Measurements from ENCODE around the gene RANBP17.

DNA sequence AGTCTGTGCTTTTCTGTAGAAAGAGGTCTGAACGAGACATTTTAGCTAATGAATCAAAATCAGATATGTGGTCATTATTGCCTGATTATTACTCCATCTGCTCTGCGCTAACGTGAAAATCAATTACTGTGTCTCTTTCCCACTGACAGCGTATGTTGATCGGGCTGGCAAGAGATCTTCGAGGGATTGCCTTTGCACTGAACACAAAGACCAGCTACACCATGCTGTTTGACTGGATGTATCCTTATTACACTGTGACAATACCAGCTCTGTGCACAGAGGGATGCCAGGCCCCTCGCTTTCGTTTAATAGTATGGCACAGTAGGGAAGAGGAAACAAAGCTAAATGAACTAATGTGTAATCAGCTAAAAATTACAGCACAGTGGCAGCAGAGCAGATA lies 343.6 kb downstream of the RANBP17 start:
- TF ChIP-seq POLR2A (conservative IDR thresholded peaks at IDR 0.05) (no peak), ZNF695 (CRISPR knock-in tag; IDR thresholded peaks at IDR 0.05) (no peak), ARNT (IDR thresholded peaks at IDR 0.05) (no peak), ARHGAP35 (IDR thresholded peaks at IDR 0.05; ENCODE audit: partially characterized antibody) (no peak), DNMT1 (IDR thresholded peaks at IDR 0.05) (no peak), ZNF830 (CRISPR knock-in tag; IDR thresholded peaks at IDR 0.05) (no peak), FOXM1 (IDR thresholded peaks at IDR 0.05; ENCODE audit: low read depth) (no peak), FOXM1 (CRISPR knock-in tag; IDR thresholded peaks at IDR 0.05; ENCODE audit: low read depth) (no peak), ZEB2 (IDR thresholded peaks at IDR 0.05) (no peak), EZH2 (IDR thresholded peaks at IDR 0.05; ENCODE audit: borderline replicate concordance, low read depth, low read length) (no peak), ZNF263 (CRISPR knock-in tag; IDR thresholded peaks at IDR 0.05; ENCODE audit: borderline replicate concordance) (no peak), ZNF75A (CRISPR knock-in tag; IDR thresholded peaks at IDR 0.05) (no peak), ZNF766 (CRISPR knock-in tag; conservative IDR thresholded peaks at IDR 0.05) (no peak)
- TF ChIP-seq, protein P1, sequence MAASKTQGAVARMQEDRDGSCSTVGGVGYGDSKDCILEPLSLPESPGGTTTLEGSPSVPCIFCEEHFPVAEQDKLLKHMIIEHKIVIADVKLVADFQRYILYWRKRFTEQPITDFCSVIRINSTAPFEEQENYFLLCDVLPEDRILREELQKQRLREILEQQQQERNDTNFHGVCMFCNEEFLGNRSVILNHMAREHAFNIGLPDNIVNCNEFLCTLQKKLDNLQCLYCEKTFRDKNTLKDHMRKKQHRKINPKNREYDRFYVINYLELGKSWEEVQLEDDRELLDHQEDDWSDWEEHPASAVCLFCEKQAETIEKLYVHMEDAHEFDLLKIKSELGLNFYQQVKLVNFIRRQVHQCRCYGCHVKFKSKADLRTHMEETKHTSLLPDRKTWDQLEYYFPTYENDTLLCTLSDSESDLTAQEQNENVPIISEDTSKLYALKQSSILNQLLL (CRISPR knock-in tag; IDR thresholded peaks at IDR 0.05; ENCODE audit: borderline replicate concordance), result no peak
- TF ChIP-seq, protein P2, sequence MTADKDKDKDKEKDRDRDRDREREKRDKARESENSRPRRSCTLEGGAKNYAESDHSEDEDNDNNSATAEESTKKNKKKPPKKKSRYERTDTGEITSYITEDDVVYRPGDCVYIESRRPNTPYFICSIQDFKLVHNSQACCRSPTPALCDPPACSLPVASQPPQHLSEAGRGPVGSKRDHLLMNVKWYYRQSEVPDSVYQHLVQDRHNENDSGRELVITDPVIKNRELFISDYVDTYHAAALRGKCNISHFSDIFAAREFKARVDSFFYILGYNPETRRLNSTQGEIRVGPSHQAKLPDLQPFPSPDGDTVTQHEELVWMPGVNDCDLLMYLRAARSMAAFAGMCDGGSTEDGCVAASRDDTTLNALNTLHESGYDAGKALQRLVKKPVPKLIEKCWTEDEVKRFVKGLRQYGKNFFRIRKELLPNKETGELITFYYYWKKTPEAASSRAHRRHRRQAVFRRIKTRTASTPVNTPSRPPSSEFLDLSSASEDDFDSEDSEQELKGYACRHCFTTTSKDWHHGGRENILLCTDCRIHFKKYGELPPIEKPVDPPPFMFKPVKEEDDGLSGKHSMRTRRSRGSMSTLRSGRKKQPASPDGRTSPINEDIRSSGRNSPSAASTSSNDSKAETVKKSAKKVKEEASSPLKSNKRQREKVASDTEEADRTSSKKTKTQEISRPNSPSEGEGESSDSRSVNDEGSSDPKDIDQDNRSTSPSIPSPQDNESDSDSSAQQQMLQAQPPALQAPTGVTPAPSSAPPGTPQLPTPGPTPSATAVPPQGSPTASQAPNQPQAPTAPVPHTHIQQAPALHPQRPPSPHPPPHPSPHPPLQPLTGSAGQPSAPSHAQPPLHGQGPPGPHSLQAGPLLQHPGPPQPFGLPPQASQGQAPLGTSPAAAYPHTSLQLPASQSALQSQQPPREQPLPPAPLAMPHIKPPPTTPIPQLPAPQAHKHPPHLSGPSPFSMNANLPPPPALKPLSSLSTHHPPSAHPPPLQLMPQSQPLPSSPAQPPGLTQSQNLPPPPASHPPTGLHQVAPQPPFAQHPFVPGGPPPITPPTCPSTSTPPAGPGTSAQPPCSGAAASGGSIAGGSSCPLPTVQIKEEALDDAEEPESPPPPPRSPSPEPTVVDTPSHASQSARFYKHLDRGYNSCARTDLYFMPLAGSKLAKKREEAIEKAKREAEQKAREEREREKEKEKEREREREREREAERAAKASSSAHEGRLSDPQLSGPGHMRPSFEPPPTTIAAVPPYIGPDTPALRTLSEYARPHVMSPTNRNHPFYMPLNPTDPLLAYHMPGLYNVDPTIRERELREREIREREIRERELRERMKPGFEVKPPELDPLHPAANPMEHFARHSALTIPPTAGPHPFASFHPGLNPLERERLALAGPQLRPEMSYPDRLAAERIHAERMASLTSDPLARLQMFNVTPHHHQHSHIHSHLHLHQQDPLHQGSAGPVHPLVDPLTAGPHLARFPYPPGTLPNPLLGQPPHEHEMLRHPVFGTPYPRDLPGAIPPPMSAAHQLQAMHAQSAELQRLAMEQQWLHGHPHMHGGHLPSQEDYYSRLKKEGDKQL (CRISPR knock-in tag; IDR thresholded peaks at IDR 0.05; ENCODE audit: borderline replicate concordance), result no peak

Data from K562 (cell line).